Mononuclear cell (primary cell): ENCODE measurements around the gene MIOX. TPM values are rescaled to one million over a fixed set of nuclear protein-coding genes. Genes with fewer than 3 reads are reported as not detected.

Experiments
- H3K27me3 ChIP-seq: 2 replicates; pipeline ENCODE4 v1.6.0; 2011; ENCODE audit warnings: low read length, control low read depth; ENCODE audit not compliant: insufficient read depth
- H3K4me1 ChIP-seq: 2 replicates; pipeline ENCODE4 v1.5.1; 2011; ENCODE audit warnings: mild to moderate bottlenecking, low read length, control low read depth; ENCODE audit not compliant: insufficient read depth
- H3K4me3 ChIP-seq: 2 replicates; pipeline ENCODE4 v1.5.1; 2011; ENCODE audit warnings: mild to moderate bottlenecking, low read length, moderate library complexity
- H3K9me3 ChIP-seq: 2 replicates; pipeline ENCODE4 v1.5.1; 2011; ENCODE audit warnings: low read depth, mild to moderate bottlenecking, control low read depth, low read length
- total RNA-seq: library from RNA; depleted of rRNA; stranded (reverse); fragments of >200 nt; gene quantifications from one replicate; pipeline ENCODE4 v1.2.3, GENCODE V29; 2012

MIOX gene
- total RNA-seq, 1 donor, result not detected

GRCh38 chr22:50523458-50523805 lies 36.8 kb downstream of the MIOX start:
- Histone ChIP-seq H3K27me3 (no peaks in the 10 kb centered on the region), H3K4me3 (no peak overlapping the region), H3K9me3 (no peaks in the 10 kb centered on the region), H3K4me1 (peaks cover 38% of the 10 kb centered on the region)

DNA sequence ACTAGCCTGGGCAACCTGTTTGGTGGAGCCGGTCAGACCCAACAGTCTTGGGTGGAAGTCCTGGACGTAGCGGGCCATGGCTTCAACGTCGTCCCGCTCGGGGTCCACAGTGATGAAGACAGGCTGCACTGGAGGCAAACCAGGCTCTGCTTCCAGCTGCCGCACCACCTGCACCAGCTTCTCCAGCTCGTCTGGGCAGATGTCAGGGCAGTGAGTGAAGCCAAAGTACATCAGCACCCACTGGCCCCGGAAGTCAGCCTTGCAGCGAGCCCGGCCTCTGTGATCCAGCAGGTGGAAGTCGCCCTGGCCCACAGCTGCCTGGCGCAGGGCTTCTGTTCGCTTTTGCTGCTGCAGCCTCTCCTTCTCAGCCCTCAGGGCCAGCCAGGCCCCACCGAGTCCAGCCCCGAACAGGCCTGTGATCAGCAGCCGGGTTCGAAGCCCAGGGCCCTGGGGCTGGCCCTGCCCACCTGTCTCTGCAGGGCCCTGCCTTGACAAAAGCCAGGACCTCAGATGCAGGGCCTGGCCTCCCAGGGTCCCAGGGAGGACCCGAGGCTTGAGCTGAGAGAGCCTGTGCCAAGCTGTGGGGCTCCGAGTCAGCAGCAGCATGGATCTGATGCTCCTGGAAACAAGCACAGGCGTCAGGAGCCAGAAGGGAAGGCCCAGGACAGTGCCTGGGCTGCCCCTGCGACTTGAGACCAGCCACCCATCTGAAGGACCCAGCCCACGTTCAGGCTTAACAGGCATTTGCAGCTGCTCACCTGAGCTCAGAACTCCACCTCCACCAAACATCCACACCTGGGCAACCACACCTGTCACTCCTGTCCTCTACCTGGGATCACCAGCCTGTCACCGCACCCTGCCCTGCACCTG lies 37.4 kb downstream of the MIOX start:
- Histone ChIP-seq H3K4me3 (peak overlapping the region; percentile 94), H3K4me1 (peaks cover 43% of the 10 kb centered on the region), H3K27me3 (no peaks in the 10 kb centered on the region), H3K9me3 (no peaks in the 10 kb centered on the region)

DNA sequence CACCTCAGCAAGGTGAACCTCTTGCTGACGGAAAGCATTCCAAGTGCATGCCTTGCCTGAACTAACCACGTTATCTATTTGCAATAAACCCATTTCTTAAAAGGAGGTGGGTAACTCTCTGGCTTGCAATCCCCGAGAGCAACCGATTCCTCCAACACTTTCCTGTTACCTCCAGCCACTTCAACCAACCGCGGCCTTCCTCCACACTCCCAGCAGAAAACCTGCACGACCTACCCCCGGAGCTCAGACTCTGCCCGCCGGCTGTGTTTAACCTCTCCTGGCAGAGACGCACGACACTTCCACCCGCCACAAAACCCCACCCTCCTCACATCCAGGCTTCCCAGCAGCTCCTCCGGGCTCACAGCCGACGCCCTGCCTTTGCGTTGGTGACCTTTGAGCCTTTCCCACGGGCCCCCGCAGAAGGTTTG lies 38.0 kb downstream of the MIOX start:
- peak overlapping the region; percentile 94 for H3K4me3 ChIP-seq
- H3K4me1 ChIP-seq, result peaks cover 50% of the 10 kb centered on the region
- no peaks in the 10 kb centered on the region for H3K27me3 ChIP-seq
- no peaks in the 10 kb centered on the region for H3K9me3 ChIP-seq

DNA sequence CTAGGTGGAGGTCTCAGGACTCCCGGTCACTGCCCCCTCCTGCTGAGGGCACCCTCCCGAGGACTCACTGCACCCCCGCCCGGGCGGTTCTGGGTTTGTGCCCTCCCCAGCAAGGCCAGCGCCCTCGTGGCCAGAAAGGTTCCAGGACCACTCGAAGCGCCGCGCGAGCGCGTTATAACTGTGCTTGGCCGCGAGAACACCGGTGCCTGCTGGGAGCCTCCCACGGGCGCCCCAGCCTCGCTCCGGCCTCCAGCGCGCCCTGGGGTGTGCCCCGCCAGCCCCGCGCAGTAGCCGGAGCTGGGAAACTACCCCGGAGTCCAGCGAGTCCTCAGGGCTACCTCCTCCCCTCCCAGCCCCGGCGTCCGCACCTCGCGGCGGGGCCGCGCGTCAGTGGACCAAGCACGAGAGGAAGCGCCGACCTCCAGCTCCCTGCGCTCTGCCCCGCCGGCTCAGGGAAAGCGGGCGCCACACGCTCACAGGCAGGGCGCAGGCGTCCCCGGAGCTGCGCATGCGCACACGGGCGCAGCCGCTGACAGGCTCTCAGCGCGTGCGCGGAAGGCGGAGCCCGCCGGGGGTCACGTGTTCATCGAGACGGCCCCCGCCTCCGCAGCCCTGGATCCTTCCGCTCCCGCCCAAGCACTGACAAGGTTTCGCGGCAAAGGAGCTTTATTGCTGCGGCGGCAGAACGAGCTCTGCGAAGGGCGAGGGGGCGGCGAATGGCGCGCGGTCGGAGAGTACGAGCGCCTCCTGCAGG lies 38.6 kb downstream of the MIOX start, which contains the start of gene SCO2:
TSS of gene SCO2 (minus strand) at position 495 of the 754 bp plus-strand sequence. CDS start 1,187 bp downstream, outside the sequence.
- Histone ChIP-seq H3K4me3 (peak within 1 kb of the TSS; percentile 94), H3K9me3 (no peaks in the 10 kb centered on the region), H3K27me3 (no peaks in the 10 kb centered on the region), H3K4me1 (peaks cover 50% of the 10 kb centered on the region)

DNA sequence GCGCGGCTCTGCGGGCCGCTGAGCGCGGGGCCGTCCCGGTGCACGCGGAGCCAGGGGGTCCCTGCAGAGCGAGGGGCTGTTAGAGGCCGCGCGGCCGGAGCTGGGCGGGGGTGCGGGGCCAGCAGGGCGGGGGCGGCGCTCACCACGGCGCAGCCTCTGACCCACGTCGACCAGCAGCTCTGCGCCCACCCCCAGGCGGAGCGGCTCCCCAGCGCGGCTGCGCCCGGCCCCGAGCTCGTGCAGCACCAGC lies 39.1 kb downstream of the MIOX start:
- H3K4me3 ChIP-seq, result peak overlapping the region; percentile 94
- H3K4me1 ChIP-seq, result peaks cover 54% of the 10 kb centered on the region
- no peaks in the 10 kb centered on the region for H3K9me3 ChIP-seq
- no peaks in the 10 kb centered on the region for H3K27me3 ChIP-seq

GRCh38 chr22:50526108-50526833 lies 39.6 kb downstream of the MIOX start:
- Histone ChIP-seq H3K4me3 (peak overlapping the region; percentile 94), H3K4me1 (peaks cover 54% of the 10 kb centered on the region), H3K9me3 (no peaks in the 10 kb centered on the region), H3K27me3 (no peaks in the 10 kb centered on the region)

DNA sequence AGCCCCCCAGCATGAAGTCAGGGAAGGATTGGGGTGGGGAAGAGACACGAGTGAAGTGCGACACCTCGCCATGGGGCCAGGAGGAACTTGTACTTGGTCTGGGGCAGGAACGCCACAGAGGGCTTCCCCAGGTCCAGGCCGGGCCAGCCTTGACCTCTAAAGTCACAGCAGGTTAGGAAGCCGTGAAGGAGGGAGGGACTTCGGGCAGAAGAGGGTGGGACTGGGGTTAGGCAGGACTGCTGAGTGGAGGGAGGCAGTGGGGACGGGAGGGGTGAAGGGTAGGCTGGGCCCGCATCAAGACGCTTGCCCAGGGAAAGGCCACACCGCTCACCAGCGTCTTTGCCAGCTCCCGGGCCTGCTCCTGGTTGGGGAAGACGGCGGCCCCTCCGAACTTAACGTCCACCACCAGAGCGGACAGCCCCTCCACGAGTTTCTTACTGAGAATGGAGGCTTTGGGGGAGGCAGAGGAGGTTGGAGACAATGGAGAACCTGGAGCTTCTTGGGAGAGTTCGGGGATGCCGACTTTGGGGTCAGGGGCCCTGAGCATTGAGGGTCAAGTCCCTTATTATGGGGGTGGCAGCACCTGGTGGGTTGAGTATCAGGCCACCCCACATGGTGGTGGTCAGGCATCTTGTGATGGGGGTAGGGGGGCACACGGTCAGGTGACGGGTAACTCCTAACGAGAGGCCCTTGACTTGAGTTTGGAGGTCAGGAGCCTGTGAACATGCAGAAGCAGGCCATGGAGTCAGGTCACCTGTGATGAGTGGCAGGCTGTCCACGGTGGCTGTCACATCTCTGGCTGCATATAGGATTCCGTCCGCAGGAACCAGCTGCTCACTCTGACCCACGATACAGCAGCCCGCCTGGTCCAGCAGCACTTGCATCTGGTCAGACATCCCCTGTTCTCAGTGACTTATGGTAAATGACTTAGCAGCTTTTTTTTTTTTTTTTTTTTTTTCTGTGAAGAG lies 40.5 kb downstream of the MIOX start:
- H3K4me3 ChIP-seq, result peak overlapping the region; percentile 94
- H3K9me3 ChIP-seq, result no peaks in the 10 kb centered on the region
- peaks cover 59% of the 10 kb centered on the region for H3K4me1 ChIP-seq
- no peaks in the 10 kb centered on the region for H3K27me3 ChIP-seq

DNA sequence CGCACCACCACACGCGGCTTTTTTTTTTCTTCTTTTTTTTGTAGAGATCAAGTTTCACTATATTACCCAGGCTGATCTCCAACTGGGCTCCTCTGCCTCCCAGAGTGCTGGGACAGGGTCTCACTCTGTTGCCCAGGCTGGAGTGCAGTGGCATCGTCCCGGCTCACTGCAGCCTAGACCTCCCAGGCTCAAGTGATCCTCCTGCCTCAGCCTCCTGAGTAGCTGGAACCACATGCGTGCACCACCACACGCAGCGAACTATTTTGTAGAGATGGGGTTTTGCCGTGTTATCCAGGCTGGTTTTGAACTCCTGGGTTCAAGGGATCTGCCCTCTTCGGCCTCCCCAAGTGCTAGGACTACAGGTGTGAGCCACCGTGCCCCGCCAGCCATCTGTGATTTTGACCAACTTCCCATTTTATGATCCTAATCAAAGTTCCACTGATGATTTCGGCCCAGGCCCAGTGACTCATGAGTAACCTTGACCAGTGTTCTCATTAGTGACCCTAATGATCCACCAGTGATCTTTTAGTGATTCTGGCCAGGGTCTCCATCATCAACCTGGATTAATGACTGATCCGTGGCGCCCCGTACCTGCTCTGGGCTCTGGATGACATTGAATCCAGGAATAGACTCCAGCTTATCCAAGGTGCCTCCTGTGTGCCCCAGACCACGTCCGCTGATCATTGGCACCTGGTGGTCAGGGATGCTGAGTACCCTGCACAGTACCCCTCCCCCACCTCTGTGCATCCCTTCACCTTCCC lies 41.4 kb downstream of the MIOX start:
- peaks cover 69% of the 10 kb centered on the region for H3K4me1 ChIP-seq
- H3K27me3 ChIP-seq, result no peaks in the 10 kb centered on the region
- no peaks in the 10 kb centered on the region for H3K9me3 ChIP-seq
- H3K4me3 ChIP-seq, result peak overlapping the region; percentile 94

DNA sequence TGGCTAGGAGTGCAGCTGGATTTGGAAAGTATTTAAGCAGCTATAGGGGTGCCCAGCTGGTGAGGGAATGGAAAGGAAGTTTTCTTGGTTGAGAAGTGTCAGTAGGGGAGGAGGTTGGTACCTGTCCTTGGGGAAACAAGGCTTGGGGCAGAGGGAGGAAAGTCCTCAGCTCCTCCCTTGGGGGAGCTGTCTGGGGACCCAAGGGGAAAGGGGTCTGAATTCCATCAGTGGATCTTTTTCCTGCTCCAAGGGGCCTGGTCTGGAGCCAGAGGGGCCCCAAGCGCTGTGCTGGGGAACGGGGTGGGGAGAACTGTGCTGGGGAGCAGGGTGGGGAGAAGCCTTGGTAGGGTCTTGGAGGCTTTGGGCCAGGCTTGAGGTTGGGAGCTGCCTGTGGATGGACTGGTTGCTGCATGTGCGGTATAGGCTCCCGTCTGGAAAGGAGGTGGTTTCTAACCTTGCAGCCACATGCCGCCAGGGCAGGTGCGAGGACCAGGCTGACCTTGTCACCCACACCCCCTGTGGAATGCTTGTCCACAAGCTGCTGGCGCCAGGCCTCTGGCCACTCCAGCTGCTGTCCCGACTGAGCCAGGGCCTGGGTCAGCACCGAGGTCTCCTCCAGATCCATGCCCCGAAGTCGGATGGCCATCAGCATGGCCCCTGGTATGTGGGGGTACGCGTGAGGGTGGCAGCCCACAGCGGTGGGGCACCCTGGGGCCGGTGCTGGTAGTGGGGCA lies 42.2 kb downstream of the MIOX start:
- no peaks in the 10 kb centered on the region for H3K27me3 ChIP-seq
- no peaks in the 10 kb centered on the region for H3K9me3 ChIP-seq
- H3K4me3 ChIP-seq, result peak overlapping the region; percentile 94
- H3K4me1 ChIP-seq, result peaks cover 74% of the 10 kb centered on the region

DNA sequence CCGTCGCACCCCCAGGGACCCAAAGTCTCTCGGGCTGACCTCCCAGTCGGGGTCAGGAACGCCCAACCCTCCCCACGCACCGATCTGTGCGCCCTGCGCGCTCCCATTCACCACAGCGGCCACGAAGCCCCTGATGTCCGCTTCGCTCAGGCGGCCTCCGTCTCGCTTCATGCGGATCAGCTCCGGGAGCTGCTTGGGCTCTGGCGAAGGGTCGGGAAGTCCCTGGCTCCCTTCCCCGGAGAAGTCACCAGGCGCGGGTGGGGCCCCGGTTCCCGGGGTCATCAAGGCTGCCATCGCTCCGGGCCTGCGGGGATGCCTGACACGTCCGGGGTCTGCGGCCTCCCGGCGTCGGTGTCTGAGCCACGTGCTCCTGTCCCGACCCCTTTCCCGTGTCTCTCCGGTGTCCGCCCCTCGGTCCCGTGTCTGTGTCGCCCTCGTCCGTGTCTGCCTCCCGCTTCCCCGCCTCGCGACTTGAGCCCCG lies 42.8 kb downstream of the MIOX start:
- H3K9me3 ChIP-seq, result no peaks in the 10 kb centered on the region
- H3K4me3 ChIP-seq, result peak overlapping the region; percentile 94
- no peaks in the 10 kb centered on the region for H3K27me3 ChIP-seq
- H3K4me1 ChIP-seq, result peaks cover 74% of the 10 kb centered on the region

DNA sequence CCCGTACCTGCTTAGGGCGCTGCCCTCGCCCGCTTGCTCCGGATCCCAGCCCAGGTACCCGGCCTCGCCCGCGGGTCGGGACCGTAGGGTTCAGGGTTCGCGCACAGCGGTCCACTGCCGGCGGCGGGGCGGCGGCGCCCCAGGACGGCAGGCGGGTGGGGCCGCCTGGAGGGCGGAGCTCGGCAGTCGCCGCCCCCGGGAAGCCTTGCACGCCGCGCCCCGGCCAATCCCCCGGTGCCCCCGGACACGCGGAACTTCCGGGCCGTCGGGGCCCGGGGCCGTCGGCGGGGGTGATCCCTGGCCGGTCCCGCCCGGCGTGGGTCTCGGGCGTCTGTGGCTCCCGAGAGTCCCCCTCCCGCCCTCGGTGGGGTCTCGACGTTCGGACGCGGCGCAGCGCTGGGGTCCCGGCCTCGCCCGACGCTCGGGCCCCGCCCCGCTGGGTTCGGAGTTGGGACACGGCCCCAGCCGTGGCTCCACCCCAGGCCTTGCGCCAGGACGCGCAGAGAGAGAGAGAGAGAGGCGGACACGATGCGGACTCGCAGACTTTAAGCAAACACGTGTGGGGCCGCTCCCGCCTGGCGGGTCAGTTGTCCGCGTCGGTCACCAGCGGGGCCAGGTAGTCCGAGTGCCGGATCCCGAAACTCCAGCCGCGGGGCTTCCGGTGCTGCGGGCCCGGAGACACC lies 43.4 kb downstream of the MIOX start, which contains the start of gene TYMP:
TSS of gene TYMP (minus strand) at position 116 of the 683 bp plus-strand sequence. CDS start 303 bp downstream, outside the sequence.
- Histone ChIP-seq H3K9me3 (no peaks in the 10 kb centered on the region), H3K4me1 (peaks cover 74% of the 10 kb centered on the region), H3K4me3 (peak within 1 kb of the TSS; percentile 94), H3K27me3 (no peaks in the 10 kb centered on the region)

- Histone ChIP-seq H3K4me3 (peak overlapping the region; percentile 94), H3K4me1 (peaks cover 75% of the 10 kb centered on the region), H3K27me3 (no peaks in the 10 kb centered on the region), H3K9me3 (no peaks in the 10 kb centered on the region)
Observed at GRCh38 chr22:50530580-50530876, 43.9 kb downstream of the MIOX start.
